A673 (cell line): ENCODE results near the gene ZNF77. TPM values are rescaled to one million over a fixed set of nuclear protein-coding genes. Genes with fewer than 3 reads are reported as not detected.

Experiments used
- BruUV-seq: library from RNA; stranded (reverse); fragments of 400-500 nt; replicated peaks from 2 replicates; lab custom pipeline; 2021; lab: Mats Ljungman, UMichigan
- CTCF ChIA-PET: fragments of 300-600 bp; sonication (Branson Sonifier 250); formaldehyde crosslinking; loops from one replicate; lab custom pipeline; 2022; ENCODE audit warnings: antibody characterized with exemption; lab: Charles Lee
- POLR2A ChIA-PET: fragments of 300-600 bp; sonication (Branson Sonifier 250); formaldehyde crosslinking; loops from one replicate; lab custom pipeline; 2022; ENCODE audit warnings: antibody characterized with exemption; ENCODE audit not compliant: low non-redundant PET; lab: Charles Lee
- DNase-seq: peaks from one replicate; pipeline ENCODE4 v3.0.0-alpha.2; 2015; ENCODE audit warnings: low spot score
- H3K27ac ChIP-seq: fragments of 200-600 bp; sonication (generic); 2 replicates; pipeline ENCODE4 v1.5.1; 2016; ENCODE audit warnings: mixed run types, low read depth, mild to moderate bottlenecking, mixed read lengths, antibody characterized with exemption, low read length; ENCODE audit not compliant: poor library complexity, severe bottlenecking
- H3K27me3 ChIP-seq: fragments of 200-600 bp; sonication (generic); replicated peaks from 2 replicates; pipeline ENCODE4 v1.6.1; 2017; ENCODE audit warnings: mixed run types, low read depth, mild to moderate bottlenecking, mixed read lengths, antibody characterized with exemption, low read length; ENCODE audit not compliant: insufficient read depth, poor library complexity
- H3K36me3 ChIP-seq: fragments of 200-600 bp; sonication (generic); 2 replicates; pipeline ENCODE4 v1.6.1; 2016; ENCODE audit warnings: mixed run types, mild to moderate bottlenecking, mixed read lengths, antibody characterized with exemption, low read length; ENCODE audit not compliant: insufficient read depth, poor library complexity, severe bottlenecking
- H3K4me1 ChIP-seq: fragments of 200-600 bp; sonication (generic); 2 replicates; pipeline ENCODE4 v1.6.1; 2017; ENCODE audit warnings: mixed run types, mild to moderate bottlenecking, mixed read lengths, antibody characterized with exemption, low read length; ENCODE audit not compliant: insufficient read depth, poor library complexity, severe bottlenecking
- H3K4me3 ChIP-seq: fragments of 200-600 bp; sonication (generic); 2 replicates; pipeline ENCODE4 v1.5.1; 2016; ENCODE audit warnings: low read depth, mixed run types, mild to moderate bottlenecking, mixed read lengths, low read length; ENCODE audit not compliant: poor library complexity, severe bottlenecking
- H3K9me3 ChIP-seq: fragments of 200-600 bp; sonication (generic); 2 replicates; pipeline ENCODE4 v1.6.1; 2016; ENCODE audit warnings: mixed run types, low read depth, mild to moderate bottlenecking, mixed read lengths, antibody characterized with exemption, low read length; ENCODE audit not compliant: poor library complexity, severe bottlenecking
- EZH2 ChIP-seq: fragments of 200-600 bp; sonication (generic); IDR thresholded peaks from 2 replicates; pipeline ENCODE4 v1.6.1; 2017; ENCODE audit warnings: borderline replicate concordance, low read depth, mild to moderate bottlenecking, mixed read lengths, antibody characterized with exemption, low read length; ENCODE audit not compliant: poor library complexity, severe bottlenecking
- intact Hi-C: fragments of 100-400 bp; cut with micrococcal nuclease; formaldehyde crosslinking; loops from one replicate; pipeline ENCODE4 v1.10.0; 2022; ENCODE audit not compliant: unreplicated experiment
- total RNA-seq: library from RNA; stranded (reverse); gene quantifications from 2 replicates; pipeline ENCODE4 v1.2.3, GENCODE V29; 2021
- TF ChIP-seq, protein P1 (sequence below): fragments of 300-800, 200-600 bp; sonication (generic); conservative IDR thresholded peaks from 2 replicates; pipeline ENCODE4 v1.5.1; 2017; ENCODE audit warnings: low read depth, mild to moderate bottlenecking, antibody characterized with exemption, low read length, moderate library complexity, mixed read lengths

ZNF77 gene
- total RNA-seq, 1 experiment from 2014 or later = 6.4 TPM

DNA sequence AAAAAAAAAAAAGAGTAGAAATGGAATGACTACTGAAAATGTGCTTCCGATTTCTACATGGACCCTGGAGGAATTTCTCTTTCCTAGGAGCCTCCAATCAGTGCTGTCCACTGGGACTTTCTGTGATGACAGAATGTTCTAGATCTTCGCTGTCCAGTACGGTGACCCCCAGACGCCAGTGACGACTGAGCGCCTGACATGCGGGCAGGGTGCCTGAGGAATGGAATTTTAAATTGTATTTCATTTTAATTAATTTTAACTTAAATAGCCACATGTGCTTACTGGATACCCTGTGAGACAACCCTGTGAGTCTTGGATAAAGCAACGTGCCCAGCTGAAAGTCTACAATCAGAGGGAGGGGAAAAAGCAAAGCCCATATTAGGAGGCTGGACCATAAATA is 28.5 kb upstream of the ZNF77 start:
- Histone ChIP-seq H3K4me3 (no peak overlapping the region), H3K9me3 (no peaks in the 10 kb centered on the region), H3K27ac (no peak overlapping the region), H3K4me1 (peaks cover 24% of the 10 kb centered on the region), H3K27me3 (no peaks in the 10 kb centered on the region), H3K36me3 (no peaks in the 10 kb centered on the region)
- POLR2A ChIA-PET = no interaction called here
- intact Hi-C loops = no loop called here
- BruUV-seq = no TSS peak
- CTCF ChIA-PET = interaction anchor here (0.6 kb wide), 1 partner anchor 22 kb away, joined by 6 read pairs; no protein-coding TSS in a partner anchor
- DNase-seq = no peak
- no peak for TF ChIP-seq EZH2
- TF ChIP-seq, protein P1, sequence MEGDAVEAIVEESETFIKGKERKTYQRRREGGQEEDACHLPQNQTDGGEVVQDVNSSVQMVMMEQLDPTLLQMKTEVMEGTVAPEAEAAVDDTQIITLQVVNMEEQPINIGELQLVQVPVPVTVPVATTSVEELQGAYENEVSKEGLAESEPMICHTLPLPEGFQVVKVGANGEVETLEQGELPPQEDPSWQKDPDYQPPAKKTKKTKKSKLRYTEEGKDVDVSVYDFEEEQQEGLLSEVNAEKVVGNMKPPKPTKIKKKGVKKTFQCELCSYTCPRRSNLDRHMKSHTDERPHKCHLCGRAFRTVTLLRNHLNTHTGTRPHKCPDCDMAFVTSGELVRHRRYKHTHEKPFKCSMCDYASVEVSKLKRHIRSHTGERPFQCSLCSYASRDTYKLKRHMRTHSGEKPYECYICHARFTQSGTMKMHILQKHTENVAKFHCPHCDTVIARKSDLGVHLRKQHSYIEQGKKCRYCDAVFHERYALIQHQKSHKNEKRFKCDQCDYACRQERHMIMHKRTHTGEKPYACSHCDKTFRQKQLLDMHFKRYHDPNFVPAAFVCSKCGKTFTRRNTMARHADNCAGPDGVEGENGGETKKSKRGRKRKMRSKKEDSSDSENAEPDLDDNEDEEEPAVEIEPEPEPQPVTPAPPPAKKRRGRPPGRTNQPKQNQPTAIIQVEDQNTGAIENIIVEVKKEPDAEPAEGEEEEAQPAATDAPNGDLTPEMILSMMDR = no peak

DNA sequence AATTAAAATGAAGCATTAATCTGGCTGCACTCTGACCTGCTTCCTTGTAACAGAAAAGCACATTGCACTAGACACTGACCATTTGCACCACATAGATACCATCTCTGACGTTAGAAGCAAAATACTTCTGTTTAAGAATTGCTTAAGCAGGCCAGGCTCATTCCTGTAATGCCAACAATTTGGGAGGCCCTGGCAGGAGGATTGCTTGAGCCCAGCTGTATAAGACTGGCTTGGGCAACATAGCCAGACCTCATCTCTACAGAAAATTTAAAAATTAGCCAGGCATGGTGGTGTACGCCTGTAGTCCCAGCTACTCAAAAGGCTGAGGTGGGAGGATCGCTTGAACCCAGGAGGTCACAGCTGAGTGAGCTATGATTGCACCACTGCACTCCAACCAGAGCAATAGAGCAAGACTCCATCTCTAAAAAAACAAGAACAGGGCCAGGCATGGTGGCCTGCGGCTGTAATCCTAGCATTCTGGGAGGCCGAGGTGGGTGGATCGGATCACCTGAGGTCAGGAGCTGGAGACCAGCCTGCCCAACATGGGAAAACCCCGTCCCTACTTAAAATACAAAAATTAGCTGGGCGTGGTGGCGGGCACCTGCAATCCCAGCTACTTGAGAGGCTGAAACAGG is 25.5 kb upstream of the ZNF77 start:
- TF ChIP-seq, protein P1 = no peak
- no peak for TF ChIP-seq EZH2
- intact Hi-C loops = no loop called here
- ChIA-PET POLR2A (interaction anchor here (0.6 kb wide), 1 partner anchor 131 kb away, joined by 3 read pairs; no protein-coding TSS in a partner anchor), CTCF (no interaction called here)
- Histone ChIP-seq H3K4me3 (no peak overlapping the region), H3K27me3 (no peaks in the 10 kb centered on the region), H3K4me1 (peaks cover 5% of the 10 kb centered on the region), H3K36me3 (no peaks in the 10 kb centered on the region), H3K27ac (no peak overlapping the region), H3K9me3 (no peaks in the 10 kb centered on the region)
- no TSS peak for BruUV-seq
- DNase-seq = no peak

DNA sequence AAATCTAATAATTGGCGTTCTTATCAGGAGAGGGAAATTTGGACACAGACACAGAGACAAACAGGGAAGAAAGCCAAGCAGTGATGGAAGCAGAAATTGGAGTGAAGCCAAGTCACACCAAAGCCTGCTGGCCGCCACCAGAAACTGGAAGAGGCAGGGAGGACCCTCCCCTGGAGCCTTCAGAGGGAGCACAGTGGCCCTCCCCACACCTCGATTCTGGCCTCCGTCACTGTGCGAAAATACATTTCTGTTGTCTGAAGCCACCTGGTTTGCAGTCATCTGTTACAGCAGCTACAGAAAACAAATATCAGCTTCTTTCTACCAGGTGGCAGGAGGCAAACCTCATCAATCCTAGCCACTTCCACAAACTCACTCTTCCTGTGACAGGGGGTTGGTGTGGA is 24.3 kb upstream of the ZNF77 start:
- Histone ChIP-seq H3K4me3 (no peak overlapping the region), H3K36me3 (no peaks in the 10 kb centered on the region), H3K27me3 (no peaks in the 10 kb centered on the region), H3K9me3 (no peaks in the 10 kb centered on the region), H3K27ac (no peak overlapping the region), H3K4me1 (peaks cover 5% of the 10 kb centered on the region)
- TF ChIP-seq EZH2 = no peak
- TF ChIP-seq, protein P1 = no peak
- no peak for DNase-seq
- no TSS peak for BruUV-seq
- CTCF ChIA-PET = interaction anchor here (0.5 kb wide), 1 partner anchor 195 kb away, joined by 4 read pairs; no protein-coding TSS in a partner anchor
- POLR2A ChIA-PET = interaction anchor here (0.7 kb wide), 1 partner anchor 85 kb away, joined by 4 read pairs; no protein-coding TSS in a partner anchor
- intact Hi-C loops = no loop called here
